Chondrocyte (in vitro differentiated cells): ENCODE results near the gene FBLIM1. TPM values are rescaled to one million over a fixed set of nuclear protein-coding genes. Genes with fewer than 3 reads are reported as not detected.
A peak's percentile ranks its signal among the peaks of the same experiment; 100 is the strongest.

Source experiments
- DNase-seq: peaks from one replicate; pipeline ENCODE4 v3.0.0; 2021; ENCODE audit warnings: mixed read lengths, low spot score
- H3K27ac Mint-ChIP-seq: one replicate; pipeline ENCODE4 v1.8.0; 2021; ENCODE audit warnings: mild to moderate bottlenecking, moderate library complexity, mixed read lengths; ENCODE audit not compliant: unreplicated experiment
- H3K27me3 Mint-ChIP-seq: 2 replicates; pipeline ENCODE4 v1.8.0; 2021; ENCODE audit warnings: low read depth, mixed read lengths
- H3K36me3 Mint-ChIP-seq: 2 replicates; pipeline ENCODE4 v1.8.0; 2021; ENCODE audit warnings: low read depth, mixed read lengths
- H3K4me1 Mint-ChIP-seq: 2 replicates; pipeline ENCODE4 v1.8.0; 2021; ENCODE audit warnings: low read depth, mild to moderate bottlenecking, mixed read lengths
- H3K4me3 Mint-ChIP-seq: one replicate; pipeline ENCODE4 v1.8.0; 2021; ENCODE audit warnings: mild to moderate bottlenecking, moderate library complexity, mixed read lengths; ENCODE audit not compliant: unreplicated experiment
- H3K9me3 Mint-ChIP-seq: 2 replicates; pipeline ENCODE4 v1.8.0; 2021; ENCODE audit warnings: low read depth, mixed read lengths
- CTCF ChIP-seq: fragments of 200-600 bp; sonication (generic); IDR thresholded peaks from 2 replicates; pipeline ENCODE4 v1.5.0; 2021; ENCODE audit warnings: antibody characterized with exemption, mild to moderate bottlenecking, moderate library complexity
- total RNA-seq: library from RNA; stranded (reverse); gene quantifications from 3 replicates; pipeline ENCODE4 v1.2.1, GENCODE V29; 2021

The FBLIM1 gene
- total RNA-seq, 1 donor from 2014 or later: 492 TPM

GRCh38 chr1:15765495-15766194 is 7.0 kb downstream of the FBLIM1 start:
- H3K27ac Mint-ChIP-seq: peak overlapping the region; percentile 70
- H3K4me1 Mint-ChIP-seq: peaks cover 49% of the 10 kb centered on the region
- H3K4me3 Mint-ChIP-seq: peak overlapping the region; percentile 16
- H3K36me3 Mint-ChIP-seq: peaks cover 34% of the 10 kb centered on the region
- no peaks in the 10 kb centered on the region for H3K27me3 Mint-ChIP-seq
- H3K9me3 Mint-ChIP-seq: no peaks in the 10 kb centered on the region
- no peak for DNase-seq
- TF ChIP-seq CTCF: no peak

GRCh38 chr1:15767941-15768340 is 9.3 kb downstream of the FBLIM1 start:
- Mint-ChIP-seq H3K27ac (no peak overlapping the region), H3K27me3 (no peaks in the 10 kb centered on the region), H3K4me3 (no peak overlapping the region), H3K36me3 (peaks cover 39% of the 10 kb centered on the region), H3K9me3 (no peaks in the 10 kb centered on the region), H3K4me1 (peaks cover 29% of the 10 kb centered on the region)
- no peak for TF ChIP-seq CTCF
- DNase-seq: no peak

- no peaks in the 10 kb centered on the region for H3K27me3 Mint-ChIP-seq
- H3K36me3 Mint-ChIP-seq: peaks cover 39% of the 10 kb centered on the region
- no peak for TF ChIP-seq CTCF
- H3K4me3 Mint-ChIP-seq: no peak overlapping the region
- H3K4me1 Mint-ChIP-seq: peaks cover 29% of the 10 kb centered on the region
- DNase-seq: no peak
- H3K9me3 Mint-ChIP-seq: no peaks in the 10 kb centered on the region
- H3K27ac Mint-ChIP-seq: no peak overlapping the region
Observed at GRCh38 chr1:15768388-15768787, 9.8 kb downstream of the FBLIM1 start.

- H3K9me3 Mint-ChIP-seq: no peaks in the 10 kb centered on the region
- peaks cover 33% of the 10 kb centered on the region for H3K36me3 Mint-ChIP-seq
- DNase-seq: no peak
- TF ChIP-seq CTCF: no peak
- H3K27me3 Mint-ChIP-seq: no peaks in the 10 kb centered on the region
- no peak overlapping the region for H3K4me3 Mint-ChIP-seq
- peaks cover 15% of the 10 kb centered on the region for H3K4me1 Mint-ChIP-seq
- H3K27ac Mint-ChIP-seq: no peak overlapping the region
Observed at GRCh38 chr1:15770313-15770962, 11.8 kb downstream of the FBLIM1 start.

GRCh38 chr1:15771836-15772515 is 13.4 kb downstream of the FBLIM1 start:
- no peak for TF ChIP-seq CTCF

More at GRCh38 chr1:15771836-15772515, 13.4 kb downstream of the FBLIM1 start:
- peak overlapping the region; percentile 41 for H3K27ac Mint-ChIP-seq
- no peak overlapping the region for H3K4me3 Mint-ChIP-seq
- H3K4me1 Mint-ChIP-seq: peaks cover 8% of the 10 kb centered on the region
- DNase-seq: no peak
- peaks cover 35% of the 10 kb centered on the region for H3K36me3 Mint-ChIP-seq
- no peaks in the 10 kb centered on the region for H3K27me3 Mint-ChIP-seq
- H3K9me3 Mint-ChIP-seq: no peaks in the 10 kb centered on the region
